T47D (cell line): Measurements from ENCODE around the gene IL1R2.

ENCODE experiments used
- DNase-seq, 2 experiments: peaks; one replicate each; pipeline versions ENCODE4 v3.0.0 to v3.0.0-alpha.2; 2011 to 2012; ENCODE audit warnings: low read depth in 1 of 2, low spot score in 1 of 2
- JUND ChIP-seq: IDR thresholded peaks from 2 replicates; pipeline ENCODE4 v1.6.1; 2012; ENCODE audit warnings: low read depth
- in situ Hi-C: cut with HindIII; loops from 2 replicates; pipeline ENCODE4 v1.10.0; 2016; ENCODE audit warnings: low sequenced_read_pairs, low pct_unique_long_range_greater_than_20kb

IL1R2 gene

GRCh38 chr2:102069311-102069974, 77.7 kb downstream of the IL1R2 start:
- DNase-seq, result no peak
- no peak for TF ChIP-seq JUND
- in situ Hi-C loops, result no loop called here

DNA sequence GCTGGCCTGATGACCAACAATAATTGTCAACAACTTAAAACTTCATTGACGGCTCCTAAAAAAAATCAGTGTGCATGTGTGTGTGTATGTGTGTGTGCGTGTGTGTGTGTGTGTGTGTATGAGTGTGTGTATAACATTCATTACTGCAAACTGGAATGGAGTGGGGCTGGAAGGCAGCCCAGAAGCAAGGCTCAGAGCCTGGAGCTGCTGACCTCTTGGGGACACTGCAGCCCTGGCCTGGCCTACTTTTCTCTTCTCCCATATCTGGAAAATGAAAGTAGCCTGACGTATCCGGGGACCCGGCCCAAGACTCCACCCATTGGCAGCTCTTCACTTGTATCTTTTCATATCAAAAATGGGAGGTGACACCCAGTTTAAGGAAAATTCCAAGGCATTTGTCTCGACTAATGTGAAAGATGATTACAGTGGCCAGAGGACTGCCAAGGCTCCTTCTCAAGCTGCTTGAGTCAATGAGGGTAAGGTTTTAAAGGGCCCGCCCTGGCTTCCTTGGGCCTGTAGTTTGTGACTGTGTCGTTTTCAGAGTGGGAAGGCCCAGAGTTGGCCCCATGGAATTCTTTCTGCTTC, 78.4 kb downstream of the IL1R2 start:
- DNase-seq, result peak in 1 of 2 experiments; percentile 13
- TF ChIP-seq JUND, result no peak
- in situ Hi-C loops, result no loop called here

DNA sequence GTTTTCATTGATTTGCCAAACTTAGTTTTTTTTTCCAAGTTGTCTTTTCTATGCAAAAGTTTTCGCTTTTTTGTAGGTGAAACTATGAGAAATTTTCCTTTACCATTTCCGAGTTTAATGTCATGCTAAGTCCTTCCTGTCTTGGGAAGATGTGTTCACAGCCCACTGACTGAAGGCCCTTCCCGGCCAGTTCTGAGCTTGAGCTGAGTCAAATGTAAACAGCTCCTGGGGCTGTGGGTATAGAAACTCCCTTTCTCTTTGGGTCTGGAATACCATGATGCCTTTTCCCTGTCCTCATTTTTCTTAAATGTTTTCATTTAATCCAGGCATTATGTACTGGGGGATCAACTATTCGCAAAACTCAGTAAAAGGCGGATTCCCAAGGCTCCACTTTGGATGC, 81.0 kb downstream of the IL1R2 start:
- no peak for DNase-seq
- no peak for TF ChIP-seq JUND
- in situ Hi-C loops, result no loop called here

- TF ChIP-seq JUND, result no peak
- in situ Hi-C loops, result no loop called here
- no peak for DNase-seq
Measured at GRCh38 chr2:102073168-102073724, 81.5 kb downstream of the IL1R2 start.

GRCh38 chr2:102074152-102074783, 82.5 kb downstream of the IL1R2 start:
- DNase-seq, result no peak
- in situ Hi-C loops, result no loop called here

DNA sequence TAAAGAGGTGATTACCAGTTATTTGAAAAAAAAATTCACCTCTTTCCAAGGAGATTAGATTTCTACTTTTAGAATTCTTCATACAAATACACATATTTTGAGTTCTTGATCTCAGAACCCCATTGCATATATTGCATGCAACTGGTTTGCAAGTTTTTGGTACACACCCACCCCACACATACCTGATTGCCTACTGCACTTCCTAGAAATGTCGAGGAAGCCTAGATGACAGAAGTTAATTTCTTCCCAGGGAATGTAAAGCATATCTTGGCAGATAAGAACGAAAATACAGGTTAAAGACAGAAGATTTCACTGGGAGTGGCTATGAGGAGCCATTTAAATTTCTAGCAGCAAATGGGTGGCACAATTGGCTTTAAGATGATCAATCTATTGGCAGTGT, 83.7 kb downstream of the IL1R2 start:
- no peak for TF ChIP-seq JUND
- in situ Hi-C loops, result no loop called here

More at GRCh38 chr2:102074152-102074783, 82.5 kb downstream of the IL1R2 start:
- TF ChIP-seq JUND, result no peak

DNA sequence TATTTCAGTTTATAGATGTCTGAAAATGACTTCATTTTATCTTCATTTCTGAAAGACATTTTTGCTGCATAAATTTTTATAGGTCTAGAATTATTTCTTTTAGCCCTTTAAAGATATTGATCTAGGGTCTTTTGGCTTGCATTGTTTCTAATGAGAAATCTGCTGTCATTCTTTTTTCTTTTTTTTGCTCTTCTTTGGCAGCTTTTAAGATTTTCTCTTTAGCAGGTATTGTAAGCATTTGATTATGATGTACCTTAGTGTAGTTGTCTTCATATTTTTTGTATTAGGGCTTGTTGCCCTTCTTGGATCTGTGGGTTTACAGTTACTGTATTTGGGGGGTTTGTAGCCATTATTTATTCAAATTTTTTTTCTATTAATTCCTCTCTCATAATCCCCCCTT, 84.8 kb downstream of the IL1R2 start:
- DNase-seq, result no peak
- in situ Hi-C loops, result no loop called here
- no peak for TF ChIP-seq JUND

More for the DNA sequence above, 83.7 kb downstream of the IL1R2 start:
- no peak for DNase-seq
